Stomach (tissue), 9 donors: ENCODE measurements around the gene LTB4R2. TPM values are rescaled to one million over a fixed set of nuclear protein-coding genes. Genes with fewer than 3 reads are reported as not detected.

Experiments
- DNase-seq, 2 donors: peaks; one replicate each; pipeline versions ENCODE4 v3.0.0 to v3.0.0-alpha.2; 2013 to 2019
- H3K27ac ChIP-seq, 5 donors: fragments of 200-600 bp in 4 of 5; sonication (generic) in 4 of 5; one replicate each; pipeline ENCODE4 v1.5.1; 2013 to 2019; ENCODE audit warnings: mild to moderate bottlenecking in 1 of 5, moderate library complexity in 1 of 5
- H3K27me3 ChIP-seq, 3 donors: fragments of 200-600 bp; sonication (generic); one replicate each; pipeline ENCODE4 v1.5.1; 2017 to 2019; ENCODE audit warnings: mixed run types in 1 of 3
- H3K36me3 ChIP-seq, 4 donors: fragments of 200-600 bp; sonication (generic); 1 replicate in 3 of 4; 2 replicates in 1 of 4; pipeline ENCODE4 v1.5.1; 2016 to 2019
- H3K4me1 ChIP-seq, 4 donors: fragments of 200-600 bp; sonication (generic); one replicate each; pipeline ENCODE4 v1.5.1; 2016 to 2019
- H3K4me3 ChIP-seq, 4 donors: fragments of 200-600 bp; sonication (generic) in 3 of 4; one replicate each; pipeline ENCODE4 v1.5.1; 2016 to 2019; ENCODE audit warnings: mild to moderate bottlenecking in 1 of 4
- H3K9me3 ChIP-seq, 4 donors: fragments of 200-600 bp; sonication (generic); one replicate each; pipeline ENCODE4 v1.5.1; 2016 to 2019
- CTCF ChIP-seq, 7 experiments: fragments of 450-650 bp in 4 of 7; fragments of 200-600 bp in 3 of 7; sonication (generic) in 3 of 7; IDR thresholded peaks; one replicate each; pipeline ENCODE4 v1.5.1; 2016 to 2019; ENCODE audit warnings: antibody characterized with exemption in 7 of 7, control low read depth in 2 of 7, mild to moderate bottlenecking in 1 of 7
- EP300 ChIP-seq: sonication (generic); formaldehyde crosslinking; IDR thresholded peaks from one replicate; pipeline ENCODE4 v1.6.1; 2017; ENCODE audit warnings: antibody characterized with exemption
- POLR2A ChIP-seq, 4 donors: fragments of 450-650 bp; IDR thresholded peaks; one replicate each; pipeline ENCODE4 v1.6.1; 2016; ENCODE audit warnings: antibody characterized with exemption in 4 of 4, control low read depth in 2 of 4, mild to moderate bottlenecking in 1 of 4, moderate library complexity in 1 of 4
- POLR2AphosphoS5 ChIP-seq, 3 donors: sonication (generic); formaldehyde crosslinking; IDR thresholded peaks; one replicate each; pipeline ENCODE4 v1.6.1; 2016; ENCODE audit warnings: antibody characterized with exemption in 3 of 3
- WGBS, 5 donors: extraction: QIAGEN DNeasy Blood & Tissue Kit in 3 of 5; methylation state at CpG; one replicate each; pipeline versions ENCODE4 v1.1.5 to v1.1.7; 2013 to 2018; 5-methylcytosine and 5-hydroxymethylcytosine counted together
- intact Hi-C: fragments of 100-400 bp; cut with DNase I; formaldehyde crosslinking; loops from one replicate; pipeline ENCODE4 v1.15.1; 2023; ENCODE audit warnings: low total_unique reads
- polyA plus RNA-seq, 3 donors: library from polyadenylated mRNA; stranded (reverse); fragments of 200-250 nt; gene quantifications; one replicate each; pipeline ENCODE4 v1.2.3, GENCODE V29; 2013
- total RNA-seq, 5 donors: library from RNA; depleted of rRNA; stranded (reverse); fragments of >200 nt; gene quantifications; one replicate each; pipeline versions ENCODE4 v1.1.0 to v1.2.3, GENCODE V29; 2014 to 2016
- donor health status: healthy with polysubstance abuse.
- donor health status: Bipolar disorder and iron deficiency.
- donor health status: healthy.

LTB4R2 gene
- total and polyA plus RNA-seq, 8 donors: 0.25 to 71.5 (median 11.0) TPM; not detected in 2

- Histone ChIP-seq H3K9me3 (no peaks in the 10 kb centered on the region), H3K27ac (peak overlapping the region; percentile 80 to 95 (median 88)), H3K4me3 (peak overlapping the region; percentile 47 to 58 (median 57)), H3K27me3 (peaks cover 0 to 15% (median 0%) of the 10 kb centered on the region in 3 donors), H3K4me1 (peaks cover 60 to 96% (median 82%) of the 10 kb centered on the region in 4 donors), H3K36me3 (peaks cover 0 to 16% (median 5%) of the 10 kb centered on the region in 4 donors)
- TF ChIP-seq POLR2AphosphoS5 (IDR thresholded peaks at IDR 0.05) (no peak), EP300 (no peak), CTCF (IDR thresholded peaks at IDR 0.05) (no peak), POLR2A (IDR thresholded peaks at IDR 0.05) (no peak)
- DNase-seq: no peak
- intact Hi-C loops: no loop called here
- WGBS, 5 donors: 82 to 93% (median 89%) methylated on average over 1 of the region's 1 CpG
These were observed 2.1 kb downstream of the LTB4R2 start for GRCh38 chr14:24311837-24312615.

- Histone ChIP-seq H3K27me3 (peaks cover 0 to 20% (median 0%) of the 10 kb centered on the region in 3 donors), H3K4me3 (peak overlapping the region in 1 of 4 donors; percentile 47), H3K9me3 (no peaks in the 10 kb centered on the region), H3K4me1 (peaks cover 51 to 96% (median 74%) of the 10 kb centered on the region in 4 donors), H3K27ac (peak overlapping the region; percentile 47 to 95 (median 88)), H3K36me3 (peaks cover 0 to 7% (median 0%) of the 10 kb centered on the region in 4 donors)
- TF ChIP-seq EP300: no peak
- TF ChIP-seq POLR2AphosphoS5 (IDR thresholded peaks at IDR 0.05): peak in 2 of 3 donors; percentile 41 to 48
- 64 to 78% (median 70%) methylated on average over 9 of the region's 9 CpGs for WGBS, 5 donors
- peak in 1 of 2 donors; percentile 62 for DNase-seq
- intact Hi-C loops: no loop called here
These were observed 3.0 kb downstream of the LTB4R2 start for GRCh38 chr14:24312736-24313507.

- peak overlapping the region; percentile 2 to 95 (median 88) for H3K27ac ChIP-seq
- no peak overlapping the region for H3K4me3 ChIP-seq
- TF ChIP-seq POLR2AphosphoS5 (IDR thresholded peaks at IDR 0.05): no peak
- TF ChIP-seq CTCF (IDR thresholded peaks at IDR 0.05): no peak
- no peak for TF ChIP-seq EP300
- TF ChIP-seq POLR2A (IDR thresholded peaks at IDR 0.05): no peak
- peaks cover 44 to 86% (median 64%) of the 10 kb centered on the region in 4 donors for H3K4me1 ChIP-seq
- H3K9me3 ChIP-seq: no peaks in the 10 kb centered on the region
- peaks cover 0 to 30% (median 4%) of the 10 kb centered on the region in 3 donors for H3K27me3 ChIP-seq
- intact Hi-C loops: no loop called here
- DNase-seq: no peak
- 66 to 89% (median 84%) methylated on average over 2 of the region's 2 CpGs for WGBS, 5 donors
- peaks cover 0 to under 1% (median 0%) of the 10 kb centered on the region in 4 donors for H3K36me3 ChIP-seq
These were observed 4.0 kb downstream of the LTB4R2 start for GRCh38 chr14:24313913-24314312.

- Histone ChIP-seq H3K27ac (peak overlapping the region in 4 of 5 donors; percentile 83 to 95 (median 88)), H3K9me3 (no peaks in the 10 kb centered on the region), H3K27me3 (peaks cover 0 to 37% (median 4%) of the 10 kb centered on the region in 3 donors), H3K36me3 (no peaks in the 10 kb centered on the region), H3K4me3 (peak overlapping the region in 2 of 4 donors; percentile 18 to 21), H3K4me1 (peaks cover 42 to 80% (median 58%) of the 10 kb centered on the region in 4 donors)
- WGBS, 5 donors: 65 to 74% (median 69%) methylated on average over 5 of the region's 5 CpGs
- TF ChIP-seq POLR2AphosphoS5 (IDR thresholded peaks at IDR 0.05) (no peak), CTCF (IDR thresholded peaks at IDR 0.05) (no peak), POLR2A (IDR thresholded peaks at IDR 0.05) (no peak), EP300 (no peak)
- DNase-seq: no peak
- intact Hi-C loops: no loop called here
These were observed 4.6 kb downstream of the LTB4R2 start for GRCh38 chr14:24314377-24315193.
